Urothelium cell line (cell line): ENCODE data around the gene TMEM51.

Experiments
- DNase-seq: peaks from one replicate; pipeline ENCODE4 v3.0.0; 2011; ENCODE audit warnings: low spot score, mixed read lengths
- FAIRE-seq: peaks from 2 replicates; lab custom pipeline; 2011; peaks lifted over from hg19 to GRCh38; lab: Jason Lieb, UNC

The TMEM51 gene

GRCh38 chr1:15152318-15153183, 996 bp upstream of the TMEM51 start:
- peak; percentile 88 for DNase-seq
- peak; percentile 13 for FAIRE-seq

DNA sequence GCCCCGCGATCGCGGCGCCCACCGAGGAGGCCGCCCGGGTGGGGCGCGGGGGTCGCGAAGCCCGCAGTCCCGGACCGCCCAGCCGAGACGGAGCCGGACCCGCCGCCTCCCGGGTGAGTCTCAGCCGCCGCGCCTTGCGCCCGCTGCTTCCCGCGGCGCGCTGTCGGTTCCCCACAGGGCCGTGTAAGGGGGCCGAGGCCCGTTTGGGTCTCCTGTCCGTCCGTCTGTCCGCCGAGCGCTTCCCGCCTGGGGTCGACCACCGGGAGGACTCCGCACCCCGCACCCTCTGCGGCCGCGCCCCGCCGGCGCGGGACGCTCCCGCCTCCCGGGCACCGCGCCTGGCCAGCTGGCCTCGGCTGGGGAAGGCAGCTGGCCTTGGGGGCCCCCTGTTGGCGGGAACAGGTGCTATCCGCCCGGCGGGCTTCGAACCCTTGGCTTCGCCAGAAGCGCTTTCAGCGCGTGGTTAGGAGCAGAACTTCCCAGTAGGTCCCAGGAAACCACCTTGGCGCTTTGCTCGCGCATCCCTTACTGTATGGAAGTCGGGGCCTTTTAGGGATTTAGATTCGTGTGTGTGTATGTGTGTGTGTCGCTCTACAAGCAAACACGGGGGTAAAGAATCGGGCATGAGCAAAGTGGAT, 414 bp downstream of the TMEM51 start:
- DNase-seq (peak; percentile 75), FAIRE-seq (no peak)

DNA sequence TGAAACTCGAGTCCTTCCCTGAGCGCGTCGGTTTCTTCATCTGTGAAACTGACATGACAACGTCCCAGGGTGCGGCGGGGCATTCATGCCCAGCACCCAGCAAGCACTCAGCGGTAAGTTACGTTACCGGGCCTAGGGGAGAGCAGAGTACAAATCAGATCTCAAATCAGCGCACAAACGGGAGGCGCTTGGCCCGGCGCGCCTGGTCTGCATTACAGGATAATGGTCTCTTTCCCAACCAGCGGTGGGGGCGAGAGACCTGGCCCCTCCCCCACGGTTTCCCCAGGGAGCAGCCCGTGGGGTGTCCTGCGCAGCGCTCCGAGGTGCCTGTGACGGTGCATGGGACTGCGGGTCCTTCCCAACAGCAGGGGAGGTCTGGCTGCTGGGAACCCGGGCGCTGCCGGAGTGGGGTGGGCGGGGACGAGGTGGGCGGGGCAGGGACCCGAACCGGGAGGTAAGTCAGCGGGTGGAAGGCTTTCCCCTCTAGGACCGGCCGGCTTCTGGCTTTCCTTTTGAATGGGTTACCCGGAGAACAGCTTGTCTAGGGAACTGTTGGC, 1.0 kb downstream of the TMEM51 start:
- DNase-seq (no peak), FAIRE-seq (no peak)

GRCh38 chr1:15155191-15155590, 1.6 kb downstream of the TMEM51 start:
- FAIRE-seq: no peak
- no peak for DNase-seq

DNA sequence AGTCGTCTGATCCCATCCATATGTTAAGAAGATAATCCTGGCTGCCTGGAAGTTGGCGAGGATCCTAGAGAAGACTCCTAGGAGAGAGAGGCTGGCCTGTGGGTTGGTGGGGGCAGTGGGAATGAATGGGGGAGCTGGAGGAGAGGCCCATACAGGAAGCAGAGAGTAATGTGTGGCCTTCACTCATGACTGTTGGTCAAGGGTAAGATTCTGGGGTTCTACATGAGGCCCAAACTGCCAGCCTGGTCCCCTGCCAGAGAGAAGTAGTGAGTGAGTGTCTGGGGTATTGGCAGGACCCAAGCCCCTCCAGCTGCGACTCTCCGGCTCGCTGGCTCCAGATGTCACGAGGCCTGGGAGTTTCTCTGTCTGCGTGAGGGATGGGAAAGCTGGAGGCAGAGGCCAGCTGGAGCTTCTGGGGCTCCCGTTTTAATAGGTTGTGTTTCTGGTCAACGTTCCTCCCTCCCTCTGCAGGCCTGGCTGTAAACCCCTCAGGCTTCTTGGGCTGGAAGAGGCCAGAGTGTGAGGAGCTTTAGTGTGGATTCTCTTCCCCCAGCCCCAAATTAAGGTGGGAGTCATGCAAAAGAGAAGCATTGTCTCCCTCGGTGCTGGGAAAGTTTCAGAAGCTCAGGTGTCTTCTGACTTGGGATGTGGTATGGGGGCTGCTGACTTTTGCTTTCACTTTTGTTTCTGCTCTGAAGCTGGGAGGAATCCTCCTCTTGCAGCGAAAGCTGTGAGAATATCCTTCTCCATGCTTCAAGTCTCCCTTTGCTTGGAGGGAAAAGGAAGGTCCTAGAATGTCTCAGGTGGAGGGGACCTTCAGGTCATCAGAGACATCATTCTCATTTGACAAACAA, 2.6 kb downstream of the TMEM51 start:
- FAIRE-seq (no peak), DNase-seq (no peak)

DNA sequence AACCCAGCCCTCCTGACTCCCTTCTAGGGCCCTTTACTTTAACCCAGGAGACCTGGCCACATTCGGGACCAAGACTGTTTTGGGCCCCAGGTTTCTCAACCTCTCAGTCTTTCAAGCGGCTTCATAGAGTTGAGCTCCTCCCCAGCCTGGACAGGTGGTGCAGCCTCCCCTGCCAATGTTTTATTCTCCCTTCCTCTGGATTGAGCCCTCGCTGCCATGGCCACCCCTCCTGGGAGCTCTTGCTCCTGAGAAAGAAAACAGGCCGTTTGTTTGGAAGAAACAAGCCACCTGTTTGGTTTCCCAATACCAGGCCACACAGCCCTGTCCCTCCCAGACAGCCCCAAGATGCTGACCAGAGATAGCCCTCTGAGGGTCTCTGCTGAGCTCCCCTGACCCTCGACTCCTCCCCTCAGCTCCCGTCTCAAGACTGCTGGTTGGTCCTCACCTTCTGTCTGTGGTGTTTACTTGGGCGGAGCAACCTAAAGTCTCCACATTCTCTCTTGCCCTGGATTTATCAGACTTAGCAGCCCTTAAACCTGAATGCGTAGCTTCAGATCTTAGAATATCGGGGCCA, 3.3 kb downstream of the TMEM51 start:
- no peak for DNase-seq
- FAIRE-seq: no peak

DNA sequence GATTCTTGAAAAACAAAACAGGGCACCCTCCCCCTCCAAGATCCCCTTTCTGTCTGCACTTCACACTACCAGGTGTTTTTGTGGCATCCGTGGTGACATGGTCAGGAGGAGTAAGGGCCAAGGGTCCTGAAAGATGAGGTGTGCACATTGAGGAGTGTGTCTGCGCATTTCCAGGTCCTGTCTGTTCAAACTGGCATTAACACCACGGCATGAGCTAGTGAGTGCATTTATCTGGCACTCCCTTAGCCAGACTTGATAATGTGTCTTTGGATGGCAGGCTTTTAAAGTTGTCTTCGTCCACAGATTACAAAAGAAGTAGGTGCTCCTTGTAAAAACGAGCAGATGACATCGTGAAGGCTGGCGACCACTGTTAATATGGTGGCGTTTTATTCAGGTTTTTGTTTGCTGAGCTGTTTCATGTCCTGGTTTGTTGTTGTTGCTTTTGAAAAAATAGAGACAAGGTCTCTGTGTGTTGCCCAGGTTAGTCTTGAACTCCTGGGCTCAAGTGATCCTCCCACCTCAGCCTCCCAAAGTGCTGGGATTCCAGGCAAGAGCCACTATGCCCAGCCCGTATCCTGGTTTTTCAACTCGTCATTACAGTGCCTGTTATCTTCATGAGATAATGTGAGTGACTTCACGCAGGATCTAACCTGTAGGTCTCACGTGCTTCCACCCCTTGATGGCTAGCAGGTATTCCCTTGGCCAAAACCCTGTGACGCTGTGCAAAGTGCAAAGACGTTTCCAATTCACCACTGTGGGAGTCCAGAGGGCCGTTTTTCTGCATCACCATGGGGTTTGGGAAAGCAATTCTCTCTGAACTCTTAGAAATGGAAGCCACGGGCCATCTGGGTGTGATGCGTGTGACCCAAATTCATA, 4.2 kb downstream of the TMEM51 start:
- FAIRE-seq (no peak), DNase-seq (no peak)

- DNase-seq: no peak
- no peak for FAIRE-seq
Measured at GRCh38 chr1:15158506-15159165, 5.1 kb downstream of the TMEM51 start.

DNA sequence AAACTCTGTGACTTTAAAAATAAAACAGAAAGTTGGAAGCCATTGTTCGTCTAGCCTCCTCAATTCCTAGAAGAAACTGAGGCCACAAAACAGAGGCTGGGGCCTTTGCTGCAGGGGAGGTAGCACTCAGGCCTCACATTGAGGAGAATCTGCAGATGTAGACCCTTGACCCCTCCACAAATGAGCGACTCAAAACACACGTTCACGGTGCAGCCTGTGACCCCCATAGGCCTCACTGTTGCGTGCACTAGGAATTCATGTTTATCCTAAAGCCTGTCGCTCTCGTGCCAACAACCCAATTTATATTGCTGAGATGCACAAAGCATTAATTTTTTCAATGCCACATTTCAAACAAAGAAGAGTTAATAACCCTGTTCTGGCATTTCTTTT, 5.6 kb downstream of the TMEM51 start:
- no peak for FAIRE-seq

GRCh38 chr1:15160626-15161025, 7.1 kb downstream of the TMEM51 start:
- FAIRE-seq (no peak), DNase-seq (no peak)

More for the DNA sequence above, 5.6 kb downstream of the TMEM51 start:
- DNase-seq: no peak

DNA sequence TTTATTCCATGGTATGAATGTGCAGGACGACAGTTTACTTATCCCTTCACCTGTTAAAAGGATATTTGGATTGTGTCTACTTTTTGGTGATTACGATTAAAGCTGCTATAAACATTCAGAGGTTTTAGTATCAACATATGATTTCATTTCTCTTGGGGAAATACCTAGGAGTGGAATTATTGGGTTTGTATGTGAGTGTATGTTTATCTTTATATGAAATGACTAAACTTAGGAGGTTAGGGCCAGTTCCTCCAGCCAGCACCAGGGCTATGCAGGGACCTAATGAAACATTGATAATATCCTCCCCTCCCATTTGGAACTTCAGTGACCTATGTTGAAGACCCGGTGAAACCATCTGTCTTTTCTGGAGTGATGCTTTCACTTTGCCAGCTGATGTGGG, 13.8 kb downstream of the TMEM51 start:
- FAIRE-seq: no peak

GRCh38 chr1:15168479-15168878, 14.9 kb downstream of the TMEM51 start:
- FAIRE-seq: no peak

More for the DNA sequence above, 13.8 kb downstream of the TMEM51 start:
- DNase-seq: no peak

DNA sequence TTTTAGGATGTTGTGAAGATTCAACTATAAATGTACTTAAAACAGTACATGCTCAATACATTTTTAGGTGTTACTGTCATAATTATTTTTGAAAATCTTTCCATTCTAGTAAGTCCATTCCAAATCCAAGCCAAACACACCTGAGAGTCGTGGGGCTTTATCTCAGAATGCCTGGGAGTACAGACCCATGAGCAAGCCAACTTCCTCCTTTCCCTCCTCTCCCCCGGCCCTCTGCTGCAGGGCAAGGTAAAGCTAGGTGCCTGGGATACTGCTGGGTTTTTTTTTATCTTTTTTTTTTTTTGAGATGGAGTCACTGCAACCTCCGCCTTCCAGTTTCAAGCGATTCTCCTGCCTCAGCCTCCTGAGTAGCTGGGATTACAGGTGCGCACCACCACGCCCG, 16.5 kb downstream of the TMEM51 start:
- FAIRE-seq (no peak), DNase-seq (no peak)

More at GRCh38 chr1:15168479-15168878, 14.9 kb downstream of the TMEM51 start:
- no peak for DNase-seq

DNA sequence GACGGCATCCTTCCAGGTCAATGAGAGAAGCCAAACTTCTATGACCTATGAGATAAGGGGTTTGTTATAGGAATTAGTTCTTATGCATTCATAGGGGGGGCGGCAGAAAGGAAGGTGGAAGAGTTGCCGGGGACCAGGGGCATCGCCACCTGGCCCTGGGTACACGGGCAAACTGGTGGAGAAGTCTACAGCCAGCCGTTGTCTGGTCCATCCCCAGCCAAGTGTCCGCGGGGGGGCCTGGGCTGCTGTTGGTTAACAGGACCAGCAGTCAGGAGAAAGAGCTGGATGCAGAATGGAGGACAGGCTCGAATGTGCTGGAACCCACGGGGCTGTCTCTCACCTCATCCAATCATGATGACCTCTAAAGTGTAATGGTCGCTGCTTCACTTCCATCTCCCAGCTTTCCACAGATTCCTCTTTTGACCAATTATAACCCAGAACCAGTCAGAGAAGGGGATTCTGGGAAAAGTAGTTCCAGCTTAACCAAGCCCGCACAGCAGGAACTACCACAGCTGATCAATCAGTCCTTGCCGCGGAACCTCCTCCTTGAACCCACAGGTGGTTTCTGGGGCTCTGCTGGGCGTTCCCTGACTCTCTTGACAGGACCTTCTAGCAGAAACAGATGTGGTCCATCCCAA, 17.8 kb downstream of the TMEM51 start:
- DNase-seq (no peak), FAIRE-seq (no peak)

DNA sequence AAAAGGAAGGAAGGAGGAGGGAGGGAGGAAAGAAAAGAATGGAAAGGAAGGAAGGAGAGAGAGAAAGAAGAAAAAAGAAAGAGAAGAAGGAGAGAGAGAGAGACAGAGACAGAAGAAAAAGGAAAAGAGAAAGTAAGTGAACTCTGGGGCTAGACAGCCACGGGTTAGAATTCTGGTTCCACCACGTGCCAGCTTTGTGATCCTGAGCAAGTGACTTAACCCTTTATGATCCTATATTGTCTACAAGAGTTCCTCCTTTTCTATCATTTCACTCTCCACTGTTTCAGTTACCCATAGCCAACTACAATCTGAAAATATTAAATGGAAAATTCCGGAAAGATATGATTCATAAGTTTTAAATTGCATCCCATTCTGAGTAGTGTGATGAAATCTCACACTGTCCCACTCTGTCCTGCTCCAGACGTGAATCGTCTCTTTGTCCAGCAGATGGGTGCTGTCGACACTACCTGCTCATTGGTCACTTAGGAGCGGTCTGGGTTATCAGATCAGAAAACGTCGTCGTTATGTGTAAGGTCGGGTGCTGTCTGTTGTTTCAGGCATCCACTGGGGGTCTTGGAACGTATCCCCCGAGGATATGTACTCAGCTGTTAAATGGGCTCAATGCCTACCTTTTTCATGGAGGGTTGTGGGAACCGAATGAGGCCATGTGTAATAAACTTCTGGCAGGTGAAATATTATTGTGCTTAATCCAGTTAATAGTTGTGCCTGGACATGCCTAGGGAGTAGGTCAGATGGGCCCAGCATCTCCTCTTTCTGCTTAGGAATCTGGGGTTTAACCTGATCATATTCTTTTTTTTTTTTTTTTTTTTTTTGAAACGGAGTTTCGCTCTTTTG, 19.1 kb downstream of the TMEM51 start:
- FAIRE-seq: peak; percentile 27
- DNase-seq: no peak

GRCh38 chr1:15173863-15174614, 20.5 kb downstream of the TMEM51 start:
- DNase-seq (no peak), FAIRE-seq (no peak)

- FAIRE-seq: no peak
Measured at GRCh38 chr1:15174615-15174983, 21.1 kb downstream of the TMEM51 start.

More at GRCh38 chr1:15174615-15174983, 21.1 kb downstream of the TMEM51 start:
- DNase-seq: peak; percentile 31
